ENCODE results near the gene SLC6A7.

The SLC6A7 gene

GRCh38 chr5:150196514-150196913 lies 6.7 kb downstream of the SLC6A7 start:
- DNase-seq, result no peak

- DNase-seq, result no peak
These were observed 7.1 kb downstream of the SLC6A7 start for GRCh38 chr5:150196986-150197385.

- no peak for DNase-seq
These were observed 7.6 kb downstream of the SLC6A7 start for GRCh38 chr5:150197476-150197875.

GRCh38 chr5:150202501-150202900 lies 12.6 kb downstream of the SLC6A7 start:
- no peak for DNase-seq

- no peak for DNase-seq
These were observed 14.1 kb downstream of the SLC6A7 start for GRCh38 chr5:150203832-150204589.

DNA sequence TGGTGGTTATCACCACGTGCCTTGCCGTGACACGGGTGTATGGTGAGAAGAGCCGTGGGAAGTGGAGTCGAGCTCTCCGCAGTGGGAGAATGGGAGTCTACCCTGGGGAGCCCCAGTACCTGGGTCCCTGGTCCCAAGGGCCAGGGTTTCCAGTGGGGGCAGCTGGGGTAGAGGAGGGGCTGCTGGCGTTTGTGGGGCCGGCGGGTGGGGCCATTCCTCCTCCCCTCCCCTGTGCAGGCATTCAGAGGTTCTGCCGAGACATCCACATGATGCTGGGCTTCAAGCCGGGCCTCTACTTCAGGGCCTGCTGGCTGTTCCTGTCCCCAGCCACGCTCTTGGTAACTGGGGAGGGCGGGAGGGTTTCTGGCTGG lies 14.7 kb downstream of the SLC6A7 start:
- no peak for DNase-seq

- DNase-seq, result no peak
These were observed 16.4 kb downstream of the SLC6A7 start for GRCh38 chr5:150206098-150206778.

GRCh38 chr5:150206779-150207115 lies 16.9 kb downstream of the SLC6A7 start:
- no peak for DNase-seq

DNA sequence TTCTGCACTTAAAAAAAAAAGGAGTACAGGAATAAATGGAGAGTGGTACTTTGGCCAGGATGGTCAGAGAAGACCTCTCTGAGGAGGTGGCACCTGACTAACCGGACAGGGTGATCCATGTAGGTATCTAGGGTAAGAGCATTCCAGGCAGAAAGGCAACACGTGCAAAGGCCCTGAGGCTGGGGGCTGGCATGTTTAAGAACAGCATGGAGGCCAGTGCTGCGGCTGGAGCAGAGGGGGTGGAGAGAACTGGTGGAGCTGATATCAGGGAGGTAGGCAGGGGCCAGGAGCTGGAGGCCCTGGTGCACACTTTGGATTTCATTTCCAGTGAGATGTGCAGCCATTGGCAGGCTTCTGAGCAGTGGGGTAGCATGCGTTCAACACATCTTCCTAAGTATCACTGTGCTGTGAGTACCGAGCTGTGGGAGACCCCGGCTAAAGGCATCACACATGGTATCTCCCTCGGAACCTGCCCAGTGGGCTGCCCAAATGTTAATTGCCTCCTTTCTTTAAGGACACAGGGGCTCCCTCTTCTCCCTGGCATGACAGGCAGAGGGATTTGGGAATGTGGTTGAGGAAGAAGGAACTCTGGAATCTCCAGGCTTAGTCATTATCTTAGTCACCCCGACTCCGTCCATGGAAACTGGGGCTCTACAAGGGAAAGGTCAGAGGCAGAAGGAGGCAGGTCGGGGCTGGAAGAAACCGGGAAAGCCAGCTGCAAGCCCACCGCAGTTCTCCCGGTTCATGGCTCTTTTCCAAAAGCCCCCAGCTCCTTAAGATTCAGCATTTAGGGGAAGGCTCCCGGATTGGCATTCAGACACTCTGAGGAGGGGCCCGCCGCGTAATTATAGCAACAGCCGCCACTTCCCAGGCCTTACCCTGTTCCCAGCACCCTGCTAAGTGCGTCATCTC lies 18.6 kb downstream of the SLC6A7 start:
- peak; percentile 67 for DNase-seq

GRCh38 chr5:150209099-150209635 lies 19.3 kb downstream of the SLC6A7 start:
- DNase-seq, result no peak

GRCh38 chr5:150210644-150211043 lies 20.8 kb downstream of the SLC6A7 start:
- no peak for DNase-seq

DNA sequence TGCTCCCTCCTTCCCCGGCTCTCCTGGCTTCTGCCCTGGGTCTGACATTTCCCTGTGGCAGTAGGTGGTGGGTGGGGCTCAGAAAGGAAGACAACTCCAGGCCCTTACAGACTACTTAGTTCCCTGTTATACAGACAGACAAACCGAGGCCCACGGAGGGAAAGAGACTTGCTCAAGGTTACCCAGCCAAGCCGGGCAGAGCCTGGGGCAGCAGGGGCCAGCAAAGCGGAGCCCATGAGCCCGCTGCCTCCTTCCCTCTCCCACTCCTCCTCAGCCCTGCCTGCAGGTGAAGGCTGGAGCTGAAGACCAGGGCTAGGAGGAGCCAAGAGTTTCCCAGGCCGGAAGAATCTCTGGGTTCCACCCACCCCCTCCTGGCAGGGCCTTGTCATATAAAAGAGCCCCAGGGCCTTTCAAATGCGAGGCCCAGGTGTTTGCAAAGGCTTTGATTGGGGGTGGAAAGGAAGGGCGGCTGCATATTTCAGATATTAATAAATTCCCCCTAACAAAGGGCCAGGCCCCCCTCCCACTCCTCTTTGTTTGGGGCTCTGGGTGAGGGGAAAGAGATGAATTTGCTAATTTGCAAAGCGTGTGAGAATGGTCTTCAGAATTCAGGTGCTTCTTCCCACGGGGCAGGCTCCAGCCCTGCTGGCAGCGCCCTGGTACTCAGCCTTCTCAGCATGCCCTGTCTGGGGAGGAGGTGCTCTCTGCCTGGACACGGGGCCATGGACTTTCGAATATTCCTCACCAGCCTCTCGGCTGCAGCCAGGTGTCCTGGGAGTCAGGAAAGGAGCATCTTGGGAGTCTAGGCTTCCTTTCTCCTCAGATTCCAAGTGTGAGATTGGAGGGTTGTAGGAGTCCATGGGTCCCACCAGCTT lies 21.5 kb downstream of the SLC6A7 start:
- no peak for DNase-seq

- peak; percentile 81 for DNase-seq
These were observed 23.7 kb downstream of the SLC6A7 start for GRCh38 chr5:150213530-150213929.

- DNase-seq, result peak; percentile 78
These were observed 24.4 kb downstream of the SLC6A7 start for GRCh38 chr5:150214289-150214688.

DNA sequence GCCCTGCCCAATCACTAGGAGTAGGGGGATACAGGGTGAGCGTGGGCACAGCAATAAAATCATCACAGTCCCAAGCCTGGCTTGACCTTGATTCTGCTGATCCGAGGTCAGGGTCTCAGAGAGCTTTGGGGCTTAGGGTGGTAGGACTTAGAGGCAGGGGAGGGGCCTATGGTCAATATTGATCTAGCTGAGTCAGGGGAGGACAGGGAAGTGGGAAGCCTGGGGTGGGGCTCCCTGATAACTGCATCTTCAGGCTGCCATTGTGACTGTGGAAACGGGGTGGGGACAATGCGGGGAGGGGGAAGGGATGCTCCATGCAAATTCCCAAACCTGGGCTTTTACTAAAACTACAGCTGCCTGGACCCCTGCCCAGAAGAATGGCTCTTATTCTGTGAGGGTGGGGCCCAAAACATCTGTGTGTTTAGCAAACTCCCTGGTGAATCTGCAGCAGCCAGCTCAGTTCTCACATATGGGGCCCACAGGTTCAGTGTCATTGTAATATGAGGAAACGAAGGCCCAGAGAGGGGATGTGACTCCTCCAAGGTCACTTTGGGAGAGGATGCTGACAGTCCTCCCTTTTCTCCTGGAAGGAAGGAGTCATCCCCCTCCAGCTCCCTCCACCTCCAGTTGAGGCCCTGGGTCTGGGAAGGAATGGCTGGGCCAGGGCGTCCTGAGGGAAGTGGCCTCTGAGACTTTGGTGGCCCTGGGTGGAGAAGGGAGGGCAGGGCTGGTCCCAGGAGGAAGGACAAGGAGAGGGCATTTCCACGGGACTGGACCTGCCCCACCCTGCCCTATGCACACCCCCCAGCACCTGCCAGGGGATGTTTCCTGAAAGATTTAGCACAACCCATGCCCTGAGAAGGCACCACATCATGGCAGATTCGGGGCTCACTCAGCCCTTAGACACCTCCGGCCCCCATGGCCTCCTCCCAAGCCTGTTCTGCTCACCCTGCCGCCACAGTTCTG lies 26.4 kb downstream of the SLC6A7 start:
- peak; percentile 9 for DNase-seq

DNA sequence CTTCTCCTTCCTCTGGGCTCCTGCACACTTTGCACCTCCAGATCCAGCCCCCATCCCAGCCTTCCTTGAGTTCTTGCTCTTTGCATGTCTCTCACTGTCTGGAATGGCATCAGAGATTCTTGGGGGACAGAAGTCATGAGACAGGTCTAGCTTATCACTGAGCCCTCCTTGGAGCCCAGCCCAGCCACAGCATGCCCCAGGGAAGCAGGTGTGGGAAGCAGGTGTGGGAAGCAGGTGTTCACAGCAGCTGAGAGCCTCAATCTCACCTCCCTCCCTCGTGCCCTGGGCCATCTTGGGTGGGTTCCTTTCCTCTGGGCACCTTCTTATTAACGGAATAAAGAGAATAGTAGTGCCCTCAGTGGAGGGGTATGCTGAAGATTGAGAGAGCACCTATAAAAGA lies 27.2 kb downstream of the SLC6A7 start:
- DNase-seq, result no peak

- DNase-seq, result peak; percentile 84
These were observed 28.2 kb downstream of the SLC6A7 start for GRCh38 chr5:150217873-150218692.

DNA sequence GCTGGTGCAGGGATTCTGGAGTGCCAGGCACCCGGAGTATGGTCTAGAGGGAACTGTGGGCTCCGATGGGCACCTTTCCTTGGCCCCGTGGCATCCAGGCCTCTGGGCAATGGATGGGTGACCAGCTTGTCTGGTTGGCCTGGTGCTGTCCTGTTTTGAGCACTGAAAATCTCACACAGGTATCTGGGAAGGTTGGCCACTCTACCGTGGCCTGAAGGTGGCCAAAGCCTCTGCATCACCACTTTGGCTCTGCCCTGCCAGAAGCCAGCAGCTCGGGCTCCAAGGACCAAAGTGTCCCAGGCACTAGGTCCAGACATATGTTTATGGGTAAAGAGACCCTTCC lies 28.8 kb downstream of the SLC6A7 start:
- DNase-seq, result no peak

- DNase-seq, result no peak
These were observed 29.3 kb downstream of the SLC6A7 start for GRCh38 chr5:150219142-150219541.

- no peak for DNase-seq
These were observed 30.0 kb downstream of the SLC6A7 start for GRCh38 chr5:150219861-150220260.
